SW 1271 (cell line): ENCODE results near the gene RAD51B.
"Not testable (repeated sequence)": the region's sequence is repeated elsewhere in the genome, so short reads cannot be mapped to it uniquely, and the experiment has no call there.

Experiments used
- DNase-seq, 2 experiments: peaks; one replicate each; lab custom pipeline; 2025; lab: John Stamatoyannopoulos, UW

RAD51B gene

DNA sequence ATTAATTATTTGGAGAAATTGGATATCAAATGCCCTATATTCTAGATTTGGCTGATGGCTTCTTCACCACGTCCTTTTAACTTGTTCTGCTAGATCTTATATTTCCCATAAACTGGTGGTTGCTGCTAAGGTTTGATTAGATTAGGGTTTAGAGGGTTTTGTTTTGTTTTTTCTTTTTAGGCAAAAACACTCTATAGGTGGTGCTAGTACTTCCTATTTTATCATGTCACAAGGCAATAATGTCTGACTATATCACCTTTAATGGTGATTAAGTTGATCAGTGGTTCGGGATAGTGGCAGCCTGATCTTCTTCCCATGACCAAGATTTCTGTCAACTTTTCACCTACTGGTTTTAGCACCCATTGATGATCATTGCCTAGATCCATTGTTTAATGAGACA is 455.1 kb downstream of the RAD51B start:
- DNase-seq = no peak

DNA sequence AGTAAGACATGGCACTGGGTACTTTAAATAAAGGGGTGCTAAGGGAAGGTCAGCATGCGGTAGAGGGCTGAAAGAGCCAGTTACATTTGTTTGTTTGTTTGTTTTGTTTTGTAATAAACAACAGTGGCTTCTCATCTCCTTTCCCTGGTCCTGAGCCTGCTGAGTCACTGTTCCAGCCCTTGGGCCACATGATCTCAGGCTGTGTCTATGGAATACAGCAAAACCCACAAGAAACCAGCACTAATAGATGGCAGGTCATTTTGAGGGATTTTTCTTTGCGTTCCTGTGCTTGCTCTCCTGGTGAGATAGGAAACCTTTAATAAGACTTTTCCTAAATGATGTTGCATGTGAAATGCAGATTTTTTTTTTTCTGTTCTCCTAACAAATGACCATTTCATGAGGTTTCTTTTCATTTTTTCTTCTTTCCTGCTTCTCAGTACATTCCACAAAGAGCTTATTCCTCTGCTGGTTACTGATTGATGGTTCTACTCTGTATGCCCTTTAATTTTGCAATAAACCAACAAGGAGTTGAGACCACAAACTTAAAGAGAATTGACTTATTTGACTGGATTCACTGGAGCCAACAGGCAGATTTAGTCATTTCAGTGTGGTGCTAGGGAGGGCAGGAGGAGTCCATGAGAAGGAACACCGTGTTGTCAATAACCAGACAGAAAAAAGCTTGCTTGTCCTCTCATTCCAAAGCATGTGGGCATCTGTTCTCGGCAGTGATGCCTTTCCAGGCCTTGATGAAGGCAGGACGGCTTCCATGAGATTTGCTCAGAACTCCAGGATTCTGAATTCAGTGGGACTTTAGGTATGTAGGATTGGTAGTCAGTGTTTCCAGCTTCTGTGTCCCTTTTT is 459.2 kb downstream of the RAD51B start:
- peak in 1 of 2 experiments; percentile 6 for DNase-seq

DNA sequence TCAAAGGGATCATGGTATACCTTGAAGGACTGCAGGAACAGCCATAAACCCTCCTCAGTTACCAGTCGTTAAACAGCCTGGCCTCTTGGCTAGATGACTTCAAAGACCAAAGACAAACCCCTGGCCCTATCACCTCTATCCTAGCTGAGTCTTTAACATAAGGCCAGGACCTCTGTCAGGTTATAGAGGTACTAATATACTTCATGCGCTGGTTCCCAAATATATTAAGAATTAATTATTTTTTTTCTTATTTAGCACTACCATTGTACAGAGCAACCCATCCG is 459.8 kb downstream of the RAD51B start:
- DNase-seq = no peak

DNA sequence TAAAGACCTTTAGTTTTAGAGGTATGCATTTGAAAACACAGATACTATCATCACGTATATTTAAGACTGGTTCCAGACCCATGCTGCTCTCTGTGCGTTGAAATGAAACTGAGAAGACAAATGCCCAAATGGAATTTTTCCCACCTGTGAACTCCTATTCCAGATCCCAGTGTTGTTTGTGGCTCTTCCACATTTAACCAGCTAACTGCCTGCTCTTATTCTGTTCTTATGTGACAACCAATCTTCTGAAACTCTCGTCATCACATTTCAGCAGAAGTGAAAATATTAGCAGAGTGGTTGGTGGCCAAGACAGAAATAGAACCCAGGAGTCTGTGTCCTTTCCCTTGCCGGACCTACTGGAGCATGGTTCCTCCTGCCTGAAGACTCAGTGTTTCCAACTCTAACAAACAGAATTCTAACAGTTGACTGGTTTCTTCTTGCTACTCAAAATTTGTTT is 460.2 kb downstream of the RAD51B start:
- no peak for DNase-seq

DNA sequence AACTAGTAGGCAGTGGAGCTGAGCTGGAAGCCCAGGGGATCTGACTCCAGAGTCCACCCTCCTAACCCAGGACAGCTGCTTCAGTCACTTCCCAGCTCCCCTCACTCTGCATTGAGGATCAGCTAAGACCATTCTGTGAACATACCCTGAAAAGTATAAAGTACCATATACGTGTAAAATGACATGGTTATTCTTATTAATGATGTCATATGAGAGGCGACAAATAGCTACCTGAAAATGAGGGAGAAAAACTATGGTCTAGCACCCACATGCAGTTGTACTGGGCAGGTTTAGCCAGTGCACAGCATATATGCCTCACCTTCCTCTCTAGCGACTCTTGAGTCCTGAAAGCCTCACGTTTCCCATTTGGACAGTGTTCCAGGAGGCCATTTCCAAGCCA is 461.9 kb downstream of the RAD51B start:
- no peak for DNase-seq

GRCh38 chr14:68282479-68283377 is 463.1 kb downstream of the RAD51B start:
- DNase-seq = no peak

DNA sequence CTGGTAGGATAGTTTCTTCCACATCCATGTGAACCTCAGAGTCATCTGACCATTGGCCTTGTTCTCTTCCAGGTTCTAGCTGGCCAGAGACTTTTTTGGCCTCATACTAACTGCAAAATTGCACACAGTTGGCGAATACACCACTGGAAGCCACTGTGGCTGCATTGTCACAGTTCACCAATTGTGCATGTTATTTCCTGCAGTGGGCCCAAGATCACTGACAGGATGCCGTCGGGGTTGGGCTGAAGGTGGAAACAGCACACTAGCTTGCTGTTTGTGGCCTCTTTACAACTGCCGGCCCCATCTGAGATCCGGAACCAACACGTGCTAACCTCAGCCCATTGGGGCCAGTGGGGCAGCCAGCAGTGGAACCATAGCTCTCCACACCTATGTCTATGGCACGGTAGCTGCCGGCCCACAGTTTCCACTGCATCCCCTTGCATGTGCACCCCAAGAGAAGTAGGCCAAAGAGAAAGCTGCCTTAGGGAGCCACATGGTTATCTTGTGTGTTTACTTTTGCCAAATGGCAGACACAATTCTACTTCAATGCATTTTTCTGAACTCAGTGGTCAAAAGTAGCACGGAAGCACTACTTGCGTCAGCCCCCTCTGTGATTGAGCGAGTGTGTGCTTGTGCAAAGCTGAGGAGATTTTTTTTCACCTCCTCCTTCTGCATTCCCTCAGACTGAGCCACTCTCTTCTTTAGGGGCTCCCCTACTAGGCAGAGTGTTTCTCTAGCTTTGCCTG is 464.0 kb downstream of the RAD51B start:
- DNase-seq = no peak

GRCh38 chr14:68284333-68284732 is 464.8 kb downstream of the RAD51B start:
- DNase-seq = no peak

GRCh38 chr14:68284834-68285233 is 465.3 kb downstream of the RAD51B start:
- DNase-seq = no peak

GRCh38 chr14:68285421-68286179 is 466.0 kb downstream of the RAD51B start:
- no peak for DNase-seq

- DNase-seq = no peak
Measured at GRCh38 chr14:68286667-68287066, 467.1 kb downstream of the RAD51B start.

GRCh38 chr14:68289452-68289851 is 469.9 kb downstream of the RAD51B start:
- not testable (repeated sequence) for DNase-seq

DNA sequence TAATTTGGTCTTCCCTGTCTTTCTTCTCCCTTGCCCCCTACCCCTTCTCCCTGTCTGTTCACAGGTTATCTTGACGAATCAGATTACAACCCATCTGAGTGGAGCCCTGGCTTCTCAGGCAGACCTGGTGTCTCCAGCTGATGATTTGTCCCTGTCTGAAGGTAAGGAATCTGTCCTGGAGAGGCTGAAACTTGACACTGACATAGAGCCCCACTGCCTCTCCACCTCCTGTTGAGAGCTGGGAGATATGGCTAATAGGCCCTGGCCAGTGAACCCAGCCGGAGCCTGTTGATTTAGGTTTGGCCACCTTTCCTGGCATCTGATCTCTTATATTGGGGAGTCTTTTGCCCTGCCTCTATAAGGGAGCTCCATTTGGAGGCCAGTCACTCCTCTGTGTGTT is 472.2 kb downstream of the RAD51B start:
- no peak for DNase-seq

GRCh38 chr14:68292441-68293215 is 473.0 kb downstream of the RAD51B start:
- no peak for DNase-seq

GRCh38 chr14:68293404-68293803 is 473.8 kb downstream of the RAD51B start:
- DNase-seq = no peak

DNA sequence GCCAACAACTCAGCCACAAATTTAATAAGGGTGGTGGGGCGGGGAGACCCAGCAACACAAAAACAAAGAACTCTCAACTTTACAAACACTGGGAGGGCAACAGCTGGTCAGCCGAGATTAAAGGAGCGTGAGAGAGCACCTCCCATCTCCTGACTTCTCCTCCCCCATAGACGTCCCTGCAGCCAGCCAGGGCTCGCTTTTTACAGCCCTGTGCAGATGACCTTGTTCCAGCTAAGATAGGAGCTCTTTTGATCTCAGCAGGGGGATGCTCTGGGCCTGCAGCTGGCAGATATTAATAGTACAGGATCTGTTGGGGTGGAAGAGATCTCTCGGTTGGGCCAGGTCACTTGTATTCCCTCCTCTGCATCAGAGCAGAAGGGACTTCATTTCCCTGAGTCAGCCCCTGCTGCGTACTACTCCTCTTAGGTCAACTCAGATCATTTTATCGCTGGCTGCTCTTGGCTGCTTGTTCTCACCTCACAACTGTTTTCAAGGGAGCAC is 475.8 kb downstream of the RAD51B start:
- DNase-seq = no peak

GRCh38 chr14:68297039-68297438 is 477.5 kb downstream of the RAD51B start:
- DNase-seq = no peak

- peak in 1 of 2 experiments; percentile 12 for DNase-seq
Measured at GRCh38 chr14:68297876-68298468, 478.4 kb downstream of the RAD51B start.

- no peak for DNase-seq
Measured at GRCh38 chr14:68300608-68301007, 481.0 kb downstream of the RAD51B start.

DNA sequence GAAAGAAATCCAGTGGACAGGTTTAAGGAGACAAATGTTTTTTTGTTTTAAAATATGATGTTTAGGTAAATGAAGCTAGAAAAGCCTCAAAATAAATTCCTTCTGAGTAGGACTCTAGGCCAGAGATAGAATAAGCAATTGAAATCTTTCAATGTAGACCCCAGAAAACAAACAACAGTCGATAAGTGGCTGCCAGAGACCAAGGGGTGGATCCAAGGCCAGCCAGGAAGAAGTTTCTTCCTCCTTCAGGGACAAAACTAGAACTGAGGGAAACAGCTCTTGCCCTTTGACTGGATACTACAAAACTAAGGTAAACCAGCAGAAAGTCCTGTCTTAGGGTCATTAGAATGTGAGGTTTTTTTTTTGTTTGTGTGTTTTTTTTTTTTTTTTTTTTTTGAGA is 481.6 kb downstream of the RAD51B start:
- DNase-seq = no peak
